ENCODE data around the gene PRKCA. TPM values are rescaled to one million over a fixed set of nuclear protein-coding genes. Genes with fewer than 3 reads are reported as not detected.
"Not testable (repeated sequence)": the region's sequence is repeated elsewhere in the genome, so short reads cannot be mapped to it uniquely, and the experiment has no call there.

Gene PRKCA
- total RNA-seq, 2 donors from 2014 or later: 84.9 to 93.9 TPM

GRCh38 chr17:66317629-66318028, 15.2 kb downstream of the PRKCA start:
- Mint-ChIP-seq H3K27me3 (no peaks in the 10 kb centered on the region), H3K27ac (no peak overlapping the region), H3K4me1 (peaks cover 33% of the 10 kb centered on the region), H3K36me3 (ENCODE audit: low read depth) (peaks cover 3% of the 10 kb centered on the region), H3K4me3 (no peak overlapping the region)
- ATAC-seq (no peak), DNase-seq (no peak)
- no peaks in the 10 kb centered on the region for H3K9me3 ChIP-seq (ENCODE audit: control insufficient read depth, low read length, poor library complexity, severe bottlenecking)

- peaks cover 3% of the 10 kb centered on the region for H3K36me3 Mint-ChIP-seq (ENCODE audit: low read depth)
- no peak for DNase-seq
- H3K9me3 ChIP-seq (ENCODE audit: control insufficient read depth, low read length, poor library complexity, severe bottlenecking): no peaks in the 10 kb centered on the region
- peaks cover 27% of the 10 kb centered on the region for H3K4me1 Mint-ChIP-seq
- ATAC-seq: no peak
- no peak overlapping the region for H3K27ac Mint-ChIP-seq
- no peaks in the 10 kb centered on the region for H3K27me3 Mint-ChIP-seq
- no peak overlapping the region for H3K4me3 Mint-ChIP-seq
Measured at GRCh38 chr17:66319226-66319625, 16.8 kb downstream of the PRKCA start.

- no peak overlapping the region for H3K4me3 Mint-ChIP-seq
- H3K4me1 Mint-ChIP-seq: peaks cover 27% of the 10 kb centered on the region
- no peaks in the 10 kb centered on the region for H3K9me3 ChIP-seq (ENCODE audit: control insufficient read depth, low read length, poor library complexity, severe bottlenecking)
- no peaks in the 10 kb centered on the region for H3K36me3 Mint-ChIP-seq (ENCODE audit: low read depth)
- H3K27ac Mint-ChIP-seq: no peak overlapping the region
- ATAC-seq (no peak), DNase-seq (no peak)
- no peaks in the 10 kb centered on the region for H3K27me3 Mint-ChIP-seq
Measured at GRCh38 chr17:66322764-66323163, 20.4 kb downstream of the PRKCA start.

- H3K27me3 Mint-ChIP-seq; H3K9me3 ChIP-seq (ENCODE audit: control insufficient read depth, low read length, poor library complexity, severe bottlenecking); ATAC-seq; H3K4me3 Mint-ChIP-seq; H3K36me3 Mint-ChIP-seq (ENCODE audit: low read depth); DNase-seq; H3K27ac Mint-ChIP-seq: not testable (repeated sequence)
- peaks cover 37% of the 10 kb centered on the region for H3K4me1 Mint-ChIP-seq
Measured at GRCh38 chr17:66324381-66325004, 22.1 kb downstream of the PRKCA start.

- no peak for ATAC-seq
- no peak for DNase-seq
- Mint-ChIP-seq H3K27ac (peak overlapping the region; percentile 94), H3K4me3 (no peak overlapping the region), H3K4me1 (peaks cover 47% of the 10 kb centered on the region), H3K36me3 (ENCODE audit: low read depth) (no peaks in the 10 kb centered on the region), H3K27me3 (no peaks in the 10 kb centered on the region)
- H3K9me3 ChIP-seq (ENCODE audit: control insufficient read depth, low read length, poor library complexity, severe bottlenecking): no peaks in the 10 kb centered on the region
Measured at GRCh38 chr17:66326476-66327047, 24.1 kb downstream of the PRKCA start.

- Mint-ChIP-seq H3K4me3 (no peak overlapping the region), H3K27me3 (no peaks in the 10 kb centered on the region), H3K36me3 (ENCODE audit: low read depth) (no peaks in the 10 kb centered on the region), H3K4me1 (peaks cover 56% of the 10 kb centered on the region), H3K27ac (peak overlapping the region; percentile 94)
- H3K9me3 ChIP-seq (ENCODE audit: control insufficient read depth, low read length, poor library complexity, severe bottlenecking): no peaks in the 10 kb centered on the region
- ATAC-seq (no peak), DNase-seq (no peak)
Measured at GRCh38 chr17:66330646-66331037, 28.2 kb downstream of the PRKCA start.

- no peaks in the 10 kb centered on the region for H3K9me3 ChIP-seq (ENCODE audit: control insufficient read depth, low read length, poor library complexity, severe bottlenecking)
- H3K27me3 Mint-ChIP-seq: no peaks in the 10 kb centered on the region
- H3K4me3 Mint-ChIP-seq: peak overlapping the region; percentile 89
- H3K27ac Mint-ChIP-seq: peak overlapping the region; percentile 94
- DNase-seq (no peak), ATAC-seq (peak; percentile 86)
- H3K36me3 Mint-ChIP-seq (ENCODE audit: low read depth): no peaks in the 10 kb centered on the region
- peaks cover 54% of the 10 kb centered on the region for H3K4me1 Mint-ChIP-seq
Measured at GRCh38 chr17:66331038-66331816, 28.8 kb downstream of the PRKCA start.

- H3K36me3 Mint-ChIP-seq (ENCODE audit: low read depth): no peaks in the 10 kb centered on the region
- peaks cover 50% of the 10 kb centered on the region for H3K4me1 Mint-ChIP-seq
- H3K27me3 Mint-ChIP-seq: no peaks in the 10 kb centered on the region
- no peak for DNase-seq
- peak overlapping the region; percentile 56 for H3K27ac Mint-ChIP-seq
- no peak for ATAC-seq
- no peaks in the 10 kb centered on the region for H3K9me3 ChIP-seq (ENCODE audit: control insufficient read depth, low read length, poor library complexity, severe bottlenecking)
- H3K4me3 Mint-ChIP-seq: no peak overlapping the region
Measured at GRCh38 chr17:66335797-66336196, 33.4 kb downstream of the PRKCA start.

GRCh38 chr17:66337268-66337667, 34.9 kb downstream of the PRKCA start:
- peak overlapping the region; percentile 19 for H3K27ac Mint-ChIP-seq
- no peaks in the 10 kb centered on the region for H3K27me3 Mint-ChIP-seq
- no peaks in the 10 kb centered on the region for H3K36me3 Mint-ChIP-seq (ENCODE audit: low read depth)
- peaks cover 38% of the 10 kb centered on the region for H3K4me1 Mint-ChIP-seq
- no peak overlapping the region for H3K4me3 Mint-ChIP-seq
- ATAC-seq (no peak), DNase-seq (no peak)
- H3K9me3 ChIP-seq (ENCODE audit: control insufficient read depth, low read length, poor library complexity, severe bottlenecking): no peaks in the 10 kb centered on the region

GRCh38 chr17:66337866-66338485, 35.6 kb downstream of the PRKCA start:
- ATAC-seq: no peak
- Mint-ChIP-seq H3K36me3 (ENCODE audit: low read depth) (no peaks in the 10 kb centered on the region), H3K4me1 (peaks cover 37% of the 10 kb centered on the region), H3K27ac (peak overlapping the region; percentile 11), H3K27me3 (no peaks in the 10 kb centered on the region), H3K4me3 (no peak overlapping the region)
- H3K9me3 ChIP-seq (ENCODE audit: control insufficient read depth, low read length, poor library complexity, severe bottlenecking): no peaks in the 10 kb centered on the region
- DNase-seq: no peak

- H3K27ac Mint-ChIP-seq: no peak overlapping the region
- H3K36me3 Mint-ChIP-seq (ENCODE audit: low read depth): no peaks in the 10 kb centered on the region
- H3K4me1 Mint-ChIP-seq: peaks cover 42% of the 10 kb centered on the region
- no peak for ATAC-seq
- H3K9me3 ChIP-seq (ENCODE audit: control insufficient read depth, low read length, poor library complexity, severe bottlenecking): no peaks in the 10 kb centered on the region
- H3K4me3 Mint-ChIP-seq: peak overlapping the region; percentile 43
- no peaks in the 10 kb centered on the region for H3K27me3 Mint-ChIP-seq
- no peak for DNase-seq
Measured at GRCh38 chr17:66338937-66339336, 36.5 kb downstream of the PRKCA start.

GRCh38 chr17:66339561-66339960, 37.1 kb downstream of the PRKCA start:
- Mint-ChIP-seq H3K27me3 (no peaks in the 10 kb centered on the region), H3K4me3 (peak overlapping the region; percentile 43), H3K36me3 (ENCODE audit: low read depth) (no peaks in the 10 kb centered on the region), H3K4me1 (peaks cover 38% of the 10 kb centered on the region), H3K27ac (peak overlapping the region; percentile 41)
- ATAC-seq (no peak), DNase-seq (no peak)
- H3K9me3 ChIP-seq (ENCODE audit: control insufficient read depth, low read length, poor library complexity, severe bottlenecking): no peaks in the 10 kb centered on the region

GRCh38 chr17:66340720-66341119, 38.3 kb downstream of the PRKCA start:
- H3K36me3 Mint-ChIP-seq (ENCODE audit: low read depth): no peaks in the 10 kb centered on the region
- no peak for ATAC-seq
- no peak for DNase-seq
- H3K4me3 Mint-ChIP-seq: no peak overlapping the region
- no peak overlapping the region for H3K27ac Mint-ChIP-seq
- peaks cover 34% of the 10 kb centered on the region for H3K4me1 Mint-ChIP-seq
- H3K9me3 ChIP-seq (ENCODE audit: control insufficient read depth, low read length, poor library complexity, severe bottlenecking): no peaks in the 10 kb centered on the region
- H3K27me3 Mint-ChIP-seq: no peaks in the 10 kb centered on the region

Data from T-helper 17 cell (primary cell).